MM.1S (cell line): ENCODE data around the gene MRI1.

ENCODE experiments used
- DNase-seq: peaks from one replicate; pipeline ENCODE4 v3.0.0-alpha.2; 2015
- H2AFZ ChIP-seq: fragments of 300-600 bp; sonication (generic); 2 replicates; pipeline ENCODE4 v1.6.0; 2016; ENCODE audit warnings: antibody characterized with exemption, low read length
- H3F3A ChIP-seq: fragments of 300-600 bp; sonication (generic); 2 replicates; pipeline ENCODE4 v1.6.1; 2016; ENCODE audit warnings: mild to moderate bottlenecking, antibody characterized with exemption, low read length, moderate library complexity, mixed read lengths; ENCODE audit not compliant: insufficient read depth
- H3K27ac ChIP-seq: fragments of 300-600 bp; sonication (generic); 2 replicates; pipeline ENCODE4 v1.5.1; 2016; ENCODE audit warnings: mild to moderate bottlenecking, low read length
- H3K27me3 ChIP-seq: fragments of 300-600 bp; sonication (generic); replicated peaks from 2 replicates; pipeline ENCODE4 v1.6.0; 2016; ENCODE audit warnings: low read length; ENCODE audit not compliant: insufficient read depth
- H3K36me3 ChIP-seq: fragments of 300-600 bp; sonication (generic); replicated peaks from 2 replicates; pipeline ENCODE4 v1.6.1; 2016; ENCODE audit warnings: mild to moderate bottlenecking, low read length, mixed read lengths; ENCODE audit not compliant: insufficient read depth
- H3K4me1 ChIP-seq: fragments of 300-600 bp; sonication (generic); 2 replicates; pipeline ENCODE4 v1.6.1; 2016; ENCODE audit warnings: low read length, mixed read lengths
- H3K4me2 ChIP-seq: fragments of 300-600 bp; sonication (generic); 2 replicates; pipeline ENCODE4 v1.6.0; 2016; ENCODE audit warnings: low read depth, low read length
- H3K4me3 ChIP-seq: fragments of 300-600 bp; sonication (generic); 2 replicates; pipeline ENCODE4 v1.5.1; 2016; ENCODE audit warnings: low read length, mixed read lengths
- H3K79me2 ChIP-seq: fragments of 300-600 bp; sonication (generic); 2 replicates; pipeline ENCODE4 v1.6.1; 2016; ENCODE audit warnings: mixed run types, low read length, mixed read lengths
- H3K9ac ChIP-seq: fragments of 300-600 bp; sonication (generic); 2 replicates; pipeline ENCODE4 v1.6.1; 2016; ENCODE audit warnings: low read length, mixed read lengths
- H3K9me2 ChIP-seq: fragments of 300-600 bp; sonication (generic); replicated peaks from 2 replicates; pipeline ENCODE4 v1.6.1; 2016; ENCODE audit warnings: mild to moderate bottlenecking, low read length, mixed read lengths; ENCODE audit not compliant: insufficient read depth
- H3K9me3 ChIP-seq: fragments of 300-600 bp; sonication (generic); replicated peaks from 2 replicates; pipeline ENCODE4 v1.6.1; 2016; ENCODE audit warnings: mild to moderate bottlenecking, low read length, mixed read lengths; ENCODE audit not compliant: insufficient read depth
- H4K20me1 ChIP-seq: fragments of 300-600 bp; sonication (generic); 2 replicates; pipeline ENCODE4 v1.6.1; 2016; ENCODE audit warnings: mild to moderate bottlenecking, low read length, moderate library complexity, mixed read lengths; ENCODE audit not compliant: insufficient read depth
- EZH2 ChIP-seq: fragments of 300-600 bp; sonication (generic); optimal IDR thresholded peaks from 2 replicates; pipeline ENCODE3; 2017; ENCODE audit warnings: low read depth, mild to moderate bottlenecking, antibody characterized with exemption, low read length, mixed read lengths
- EZH2phosphoT487 ChIP-seq: fragments of 300-600 bp; sonication (generic); IDR thresholded peaks from 2 replicates; pipeline ENCODE4 v1.6.1; 2018; ENCODE audit warnings: antibody characterized with exemption, low read length
- TF ChIP-seq, protein P1 (sequence below): fragments of 300-600 bp; sonication (generic); IDR thresholded peaks from 2 replicates; pipeline ENCODE4 v1.5.1; 2016; ENCODE audit warnings: antibody characterized with exemption, low read length, mixed read lengths

The MRI1 gene

DNA sequence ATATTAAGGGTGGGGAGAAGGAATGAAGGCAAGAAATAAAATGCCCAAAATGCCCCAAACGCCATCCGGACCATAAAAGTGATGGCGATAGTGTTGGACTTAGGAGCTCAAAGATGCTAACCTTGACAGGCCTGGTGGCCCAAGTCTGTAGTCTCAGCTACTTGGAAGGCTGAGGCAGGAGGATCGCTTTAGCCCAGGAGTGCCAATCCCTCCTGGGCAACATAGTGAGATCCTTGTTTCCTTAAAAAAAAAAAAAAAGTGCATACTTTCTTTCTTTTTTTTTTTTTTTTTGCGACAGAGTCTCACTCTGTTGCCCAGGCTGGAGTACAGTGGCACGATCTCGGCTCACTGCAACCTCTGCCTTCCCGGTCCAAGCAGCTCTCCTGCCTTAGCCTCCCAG is 32.0 kb upstream of the MRI1 start:
- Histone ChIP-seq H3K79me2 (no peaks in the 10 kb centered on the region), H3K4me1 (no peaks in the 10 kb centered on the region), H3K27ac (no peak overlapping the region), H3K4me2 (peak overlapping the region; percentile 75; the same call in 1 of the 2 replicates), H4K20me1 (no peaks in the 10 kb centered on the region), H3F3A (no peaks in the 10 kb centered on the region), H3K9me2 (no peaks in the 10 kb centered on the region), H3K27me3 (no peaks in the 10 kb centered on the region; the same call in 1 of the 2 replicates), H3K9me3 (no peaks in the 10 kb centered on the region), H2AFZ (peak overlapping the region; percentile 62; the same call in 1 of the 2 replicates), H3K36me3 (no peaks in the 10 kb centered on the region), H3K9ac (no peak overlapping the region), H3K4me3 (no peak overlapping the region)
- no peak for DNase-seq
- TF ChIP-seq EZH2phosphoT487 (no peak), EZH2 (no peak)
- TF ChIP-seq, protein P1, sequence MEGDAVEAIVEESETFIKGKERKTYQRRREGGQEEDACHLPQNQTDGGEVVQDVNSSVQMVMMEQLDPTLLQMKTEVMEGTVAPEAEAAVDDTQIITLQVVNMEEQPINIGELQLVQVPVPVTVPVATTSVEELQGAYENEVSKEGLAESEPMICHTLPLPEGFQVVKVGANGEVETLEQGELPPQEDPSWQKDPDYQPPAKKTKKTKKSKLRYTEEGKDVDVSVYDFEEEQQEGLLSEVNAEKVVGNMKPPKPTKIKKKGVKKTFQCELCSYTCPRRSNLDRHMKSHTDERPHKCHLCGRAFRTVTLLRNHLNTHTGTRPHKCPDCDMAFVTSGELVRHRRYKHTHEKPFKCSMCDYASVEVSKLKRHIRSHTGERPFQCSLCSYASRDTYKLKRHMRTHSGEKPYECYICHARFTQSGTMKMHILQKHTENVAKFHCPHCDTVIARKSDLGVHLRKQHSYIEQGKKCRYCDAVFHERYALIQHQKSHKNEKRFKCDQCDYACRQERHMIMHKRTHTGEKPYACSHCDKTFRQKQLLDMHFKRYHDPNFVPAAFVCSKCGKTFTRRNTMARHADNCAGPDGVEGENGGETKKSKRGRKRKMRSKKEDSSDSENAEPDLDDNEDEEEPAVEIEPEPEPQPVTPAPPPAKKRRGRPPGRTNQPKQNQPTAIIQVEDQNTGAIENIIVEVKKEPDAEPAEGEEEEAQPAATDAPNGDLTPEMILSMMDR: no peak

DNA sequence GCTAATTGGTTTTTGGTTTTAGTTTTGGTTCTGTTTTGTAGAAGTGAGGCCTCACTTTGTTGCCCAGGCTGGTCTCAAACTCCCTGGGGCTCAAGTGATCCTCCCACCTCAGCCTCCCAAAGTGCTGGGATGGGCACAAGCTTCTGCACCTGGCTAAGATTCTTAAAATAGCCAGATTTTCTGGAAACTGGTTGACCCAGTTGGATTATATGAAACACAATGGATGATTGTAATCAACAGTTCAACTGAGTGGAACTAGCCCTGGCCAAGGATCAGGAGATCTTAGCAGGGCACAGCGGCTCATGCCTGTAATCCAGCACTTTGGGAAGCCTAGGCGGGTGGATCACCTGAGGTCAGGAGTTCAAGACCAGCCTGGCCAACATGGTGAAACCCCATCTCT is 29.6 kb upstream of the MRI1 start:
- H3K27ac ChIP-seq: no peak overlapping the region
- TF ChIP-seq EZH2: no peak
- TF ChIP-seq, protein P1: no peak
- no peak for TF ChIP-seq EZH2phosphoT487
- H3K4me3 ChIP-seq: no peak overlapping the region
- no peaks in the 10 kb centered on the region for H3K27me3 ChIP-seq
- no peak for DNase-seq
- no peak overlapping the region for H2AFZ ChIP-seq
- no peaks in the 10 kb centered on the region for H3K36me3 ChIP-seq
- no peaks in the 10 kb centered on the region for H3K79me2 ChIP-seq
- no peaks in the 10 kb centered on the region for H3K4me1 ChIP-seq
- H3K9me2 ChIP-seq: no peaks in the 10 kb centered on the region
- H3K9me3 ChIP-seq: no peaks in the 10 kb centered on the region
- H4K20me1 ChIP-seq: no peaks in the 10 kb centered on the region
- no peak overlapping the region for H3K9ac ChIP-seq
- no peak overlapping the region for H3K4me2 ChIP-seq
- no peaks in the 10 kb centered on the region for H3F3A ChIP-seq

- H3K4me2 ChIP-seq: no peak overlapping the region
- H4K20me1 ChIP-seq: no peaks in the 10 kb centered on the region
- no peaks in the 10 kb centered on the region for H3F3A ChIP-seq
- TF ChIP-seq EZH2phosphoT487 (no peak), EZH2 (no peak)
- TF ChIP-seq, protein P1: no peak
- no peak overlapping the region for H3K9ac ChIP-seq
- H3K4me3 ChIP-seq: no peak overlapping the region
- H3K9me3 ChIP-seq: no peaks in the 10 kb centered on the region
- DNase-seq: no peak
- H3K27ac ChIP-seq: no peak overlapping the region
- no peaks in the 10 kb centered on the region for H3K9me2 ChIP-seq
- no peaks in the 10 kb centered on the region for H3K36me3 ChIP-seq
- no peaks in the 10 kb centered on the region for H3K4me1 ChIP-seq
- H3K27me3 ChIP-seq: peaks cover 7% of the 10 kb centered on the region; the same call in 1 of the 2 replicates
- H2AFZ ChIP-seq: no peak overlapping the region
- no peaks in the 10 kb centered on the region for H3K79me2 ChIP-seq
These were observed 26.2 kb upstream of the MRI1 start for GRCh38 chr19:13738073-13738472.
